Hepatocyte (in vitro differentiated cells): ENCODE measurements around the gene AKR1D1.

Experiments
- CTCF ChIP-seq: fragments of 200-600 bp; sonication (generic); IDR thresholded peaks from 2 replicates; pipeline ENCODE4 v1.5.1; 2016; ENCODE audit warnings: antibody characterized with exemption, mild to moderate bottlenecking; ENCODE audit not compliant: poor library complexity
- EZH2 ChIP-seq: fragments of 200-600 bp; sonication (generic); IDR thresholded peaks from 2 replicates; pipeline ENCODE4 v1.6.1; 2016; ENCODE audit warnings: antibody characterized with exemption, mild to moderate bottlenecking, borderline replicate concordance
- EZH2phosphoT487 ChIP-seq: fragments of 200-600 bp; sonication (generic); IDR thresholded peaks from one replicate; pipeline ENCODE4 v1.6.1; 2018; ENCODE audit warnings: antibody characterized with exemption, mild to moderate bottlenecking, low read depth, moderate library complexity; ENCODE audit not compliant: unreplicated experiment, severe bottlenecking

DNA sequence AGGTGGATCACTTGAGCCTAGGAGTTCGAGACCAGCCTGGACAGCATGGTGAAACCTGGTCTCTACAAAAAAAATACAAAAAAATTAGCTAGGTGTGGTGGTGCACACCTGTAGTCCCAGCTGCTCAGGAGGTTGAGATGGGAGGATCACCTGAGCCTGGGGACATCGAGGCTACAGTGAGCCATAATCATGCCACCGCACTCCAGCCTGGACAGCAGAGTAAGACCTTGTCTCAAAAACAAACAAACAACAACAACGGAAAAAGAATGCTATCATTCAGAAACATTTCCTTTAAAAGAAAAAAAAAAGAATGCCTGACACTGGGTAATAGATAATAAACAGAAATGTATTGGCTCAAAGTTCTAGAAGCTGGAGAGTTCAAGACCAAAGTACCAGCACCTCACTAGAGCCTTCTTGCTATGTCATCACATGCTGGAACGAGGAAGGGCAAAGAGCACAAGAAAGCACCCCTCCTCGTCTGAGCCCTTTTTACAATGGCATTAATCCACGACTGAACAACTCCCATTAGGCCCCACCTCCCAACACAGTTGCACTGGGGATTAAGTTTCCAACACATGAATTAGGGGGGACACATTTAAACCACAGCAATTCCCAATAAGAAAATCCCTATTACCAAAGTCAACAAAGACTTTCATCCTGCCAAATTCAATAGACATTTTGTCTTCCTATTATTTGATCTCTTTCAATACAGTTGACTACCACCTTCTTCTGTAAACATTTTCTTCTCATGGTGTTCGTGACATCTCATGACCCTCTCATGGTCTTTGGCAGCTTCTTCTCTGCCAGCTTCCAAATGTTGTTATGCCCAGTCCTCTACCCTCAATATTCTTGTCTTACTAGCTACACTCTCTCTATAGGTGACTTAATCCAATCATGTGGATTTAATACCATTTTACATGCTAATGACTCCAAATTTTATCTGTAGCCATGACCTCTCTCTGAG is 20.0 kb downstream of the AKR1D1 start:
- TF ChIP-seq CTCF (no peak), EZH2 (no peak), EZH2phosphoT487 (no peak)
